Measurements from ENCODE around the gene SKP1.
"Not testable (repeated sequence)": the region's sequence is repeated elsewhere in the genome, so short reads cannot be mapped to it uniquely, and the experiment has no call there.

SKP1 gene

DNA sequence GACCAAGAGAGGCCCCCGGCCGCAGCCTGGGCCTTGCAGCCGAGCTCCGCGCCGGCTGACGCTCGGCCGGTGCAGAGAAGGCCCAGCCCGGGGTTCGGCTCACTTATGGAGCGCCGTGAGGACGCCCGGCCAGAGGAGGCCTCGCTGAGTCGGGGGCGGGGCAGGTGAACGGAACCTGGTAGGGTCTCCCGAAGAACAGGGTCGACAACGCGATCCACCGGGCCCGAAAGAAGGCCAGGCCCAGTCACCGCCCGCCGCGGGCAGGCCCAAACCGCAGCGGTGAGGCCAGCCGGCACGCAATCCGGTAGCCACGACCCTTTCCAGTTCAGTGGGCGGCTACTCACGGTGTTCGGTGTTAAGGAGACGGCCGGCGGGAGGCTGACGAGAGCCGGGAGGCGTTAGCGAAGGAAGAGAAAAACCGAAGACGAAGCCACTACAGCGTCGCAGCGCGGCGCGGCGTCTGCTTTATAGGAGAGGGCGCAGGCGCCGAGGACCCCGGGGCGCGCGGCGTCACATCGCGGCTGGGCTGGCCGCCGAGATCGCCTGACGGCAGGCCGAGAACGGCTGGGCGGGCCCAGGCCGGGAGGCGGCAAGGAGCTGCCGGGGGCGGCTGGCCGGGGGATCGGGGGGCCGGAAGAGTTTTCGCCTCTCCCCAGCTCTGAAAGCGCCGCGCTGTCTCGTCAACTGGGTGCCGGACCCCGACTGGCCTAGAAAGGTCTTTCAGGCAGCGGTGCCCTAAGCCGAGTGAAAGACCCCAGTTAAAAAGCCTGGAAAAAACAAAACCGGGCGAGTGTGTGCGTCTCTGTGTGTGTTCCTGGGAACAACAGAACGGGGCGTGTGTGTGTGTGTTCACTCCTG is at the start of gene SKP1:
TSS of gene SKP1 (minus strand) at position 440 of the 858 bp plus-strand sequence. CDS start 2,928 bp downstream, outside the sequence.
- peak; percentile 73 for DNase-seq (ENCODE audit: low read depth, low spot score)

DNA sequence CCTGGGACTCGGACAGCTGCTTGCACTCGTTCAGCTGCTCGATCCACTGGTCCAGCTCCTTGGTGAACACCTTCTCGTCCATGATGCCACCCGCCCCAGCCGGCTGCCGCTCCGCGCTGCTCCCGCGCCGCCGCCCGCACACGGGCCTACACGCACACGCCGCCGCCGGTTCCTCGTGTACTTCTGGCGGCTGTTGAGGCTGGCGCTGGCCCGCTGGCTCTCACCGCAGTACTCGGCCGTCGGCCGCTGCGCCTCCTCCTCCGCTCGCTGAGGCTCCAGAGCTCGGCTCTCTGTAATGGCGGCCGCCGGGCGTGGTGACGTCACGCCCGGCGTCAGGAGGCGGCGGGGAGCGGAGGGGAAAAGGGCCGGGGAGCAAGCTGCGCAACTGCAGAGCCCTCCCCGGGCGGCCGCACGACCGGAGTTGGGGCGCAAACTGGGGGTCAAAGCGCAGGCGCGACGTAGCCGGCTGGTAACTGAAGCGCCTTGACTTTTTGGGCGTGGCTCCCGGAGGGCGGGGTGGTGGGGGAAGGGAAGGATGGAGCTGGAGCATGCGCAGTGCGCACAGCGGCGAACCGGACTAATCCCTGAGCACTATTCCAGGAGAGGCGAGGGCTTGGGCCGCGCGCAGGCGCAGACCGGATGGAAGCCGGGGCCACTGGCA is 49.2 kb upstream of the SKP1 start, which contains the start of gene PPP2CA:
TSS of gene PPP2CA (minus strand) at position 294 of the 661 bp plus-strand sequence. CDS start at position 82, 212 bp downstream.
- peak; percentile 98 for DNase-seq (ENCODE audit: low read depth, low spot score)

DNA sequence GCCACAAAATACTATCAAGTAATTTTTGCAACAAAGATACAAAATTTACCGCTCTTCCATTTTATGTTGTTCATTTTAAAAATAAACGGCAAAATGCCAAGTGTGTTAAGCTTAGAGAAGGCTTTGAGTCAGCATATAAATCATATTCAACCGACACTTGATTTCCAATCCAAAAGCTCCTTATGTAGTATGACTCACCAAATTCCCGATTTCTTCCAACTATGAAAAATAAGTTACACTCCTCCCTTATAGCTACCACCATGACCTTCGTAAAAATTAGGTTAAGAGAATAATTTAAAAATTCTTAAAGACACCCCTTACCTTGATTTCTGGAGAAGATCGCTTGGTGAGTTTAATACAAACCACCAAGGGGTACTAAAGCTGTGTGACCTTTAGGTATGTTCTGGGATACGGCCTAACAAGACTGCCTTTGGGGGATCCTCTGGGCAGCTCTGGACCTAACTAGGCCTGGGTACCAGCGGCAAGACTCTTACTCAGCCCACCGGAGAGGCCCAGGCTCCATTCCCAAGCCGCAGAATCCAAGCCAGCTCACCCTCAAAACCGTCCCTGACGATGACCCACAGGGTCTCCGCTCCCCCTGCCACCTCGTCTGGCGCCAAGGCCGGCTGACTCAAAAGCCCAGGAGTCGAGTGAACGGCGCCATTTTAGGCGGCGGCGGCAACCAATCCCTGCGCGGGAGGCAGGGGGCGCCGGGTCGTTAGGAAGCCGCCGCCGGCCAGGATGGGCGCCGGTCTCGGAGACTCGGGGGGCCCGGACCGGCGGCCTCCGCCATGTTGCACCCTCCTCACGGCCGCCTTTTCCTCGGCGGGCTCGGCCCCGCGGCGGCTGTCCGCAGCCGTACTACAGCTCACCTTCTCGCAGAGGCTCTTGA is 48.4 kb upstream of the SKP1 start:
- DNase-seq (ENCODE audit: low read depth, low spot score), result peak; percentile 36

DNA sequence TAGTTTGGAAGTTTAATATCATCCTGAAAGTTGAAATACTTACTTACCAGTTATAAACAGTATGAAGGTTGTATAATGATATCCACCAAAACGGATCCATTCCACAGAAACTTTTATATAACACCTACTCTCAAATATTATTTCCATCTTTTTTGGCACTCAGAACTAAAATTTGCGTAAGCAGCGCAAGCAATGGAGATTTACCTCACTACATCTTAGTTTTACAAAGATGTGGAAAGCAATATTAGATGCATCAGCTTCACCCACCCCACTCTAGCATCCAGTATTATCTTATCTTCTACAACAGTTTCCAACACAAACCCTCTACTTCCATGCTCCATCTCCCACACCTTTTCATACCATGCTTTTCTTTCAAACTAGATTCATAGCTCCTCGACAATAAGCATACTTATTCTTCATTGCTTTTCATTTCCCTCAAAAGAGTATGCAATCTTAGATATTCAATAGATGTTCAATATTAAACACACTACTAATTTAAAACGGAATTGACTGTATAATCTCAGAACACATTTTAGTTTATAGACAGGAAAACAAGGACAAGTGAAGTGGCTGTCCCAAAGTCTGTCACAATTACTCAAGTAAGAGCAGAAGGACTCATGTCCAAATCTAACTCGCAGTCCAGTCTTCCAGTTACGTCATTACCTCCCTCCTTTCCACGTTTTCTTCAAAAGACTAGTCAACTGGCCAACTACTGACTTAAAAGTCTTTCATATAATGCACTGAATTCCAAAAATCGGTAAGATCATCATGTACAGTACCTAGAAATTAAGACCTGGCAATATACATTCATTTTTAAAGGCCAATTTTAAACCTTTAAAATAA is 46.9 kb upstream of the SKP1 start:
- no peak for DNase-seq (ENCODE audit: low read depth, low spot score)

DNA sequence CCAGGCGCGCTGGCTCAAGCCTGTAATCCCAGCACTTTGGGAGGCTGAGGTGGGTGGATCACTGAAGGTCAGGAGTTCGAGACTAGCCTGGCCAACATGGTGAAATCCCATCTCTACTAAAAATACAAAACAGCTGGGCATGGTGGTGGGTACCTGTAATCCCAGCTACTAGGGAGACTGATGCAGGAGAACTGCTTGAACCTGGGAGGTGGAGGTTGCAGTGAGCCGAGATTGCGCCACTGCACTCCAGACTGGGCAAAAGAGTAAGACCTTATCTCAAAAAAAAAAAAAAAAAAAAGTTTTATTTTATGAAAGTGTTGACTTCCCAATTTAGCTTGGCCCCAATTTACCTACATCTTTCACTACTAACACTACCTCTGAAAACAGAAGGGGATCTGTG is 44.9 kb upstream of the SKP1 start:
- not testable (repeated sequence) for DNase-seq (ENCODE audit: low read depth, low spot score)

DNA sequence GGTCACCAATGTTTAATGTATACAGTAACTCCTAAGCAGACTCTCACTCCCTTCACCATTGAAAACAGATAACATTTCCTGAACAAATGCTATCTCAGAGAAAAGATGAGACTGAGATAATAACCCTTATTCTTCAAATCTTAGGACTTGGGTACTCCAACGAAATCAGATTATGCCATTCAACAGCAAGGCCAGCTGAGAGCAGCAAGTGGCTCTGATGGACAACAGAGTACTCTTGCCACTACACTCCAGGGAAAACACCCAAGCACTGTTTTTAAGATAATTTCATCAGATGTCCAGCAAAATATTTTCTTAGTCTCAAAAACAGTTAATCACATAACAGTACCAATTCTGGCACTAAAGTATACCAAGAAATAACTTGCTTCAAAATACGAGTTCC is 39.0 kb upstream of the SKP1 start:
- DNase-seq (ENCODE audit: low read depth, low spot score), result no peak

DNA sequence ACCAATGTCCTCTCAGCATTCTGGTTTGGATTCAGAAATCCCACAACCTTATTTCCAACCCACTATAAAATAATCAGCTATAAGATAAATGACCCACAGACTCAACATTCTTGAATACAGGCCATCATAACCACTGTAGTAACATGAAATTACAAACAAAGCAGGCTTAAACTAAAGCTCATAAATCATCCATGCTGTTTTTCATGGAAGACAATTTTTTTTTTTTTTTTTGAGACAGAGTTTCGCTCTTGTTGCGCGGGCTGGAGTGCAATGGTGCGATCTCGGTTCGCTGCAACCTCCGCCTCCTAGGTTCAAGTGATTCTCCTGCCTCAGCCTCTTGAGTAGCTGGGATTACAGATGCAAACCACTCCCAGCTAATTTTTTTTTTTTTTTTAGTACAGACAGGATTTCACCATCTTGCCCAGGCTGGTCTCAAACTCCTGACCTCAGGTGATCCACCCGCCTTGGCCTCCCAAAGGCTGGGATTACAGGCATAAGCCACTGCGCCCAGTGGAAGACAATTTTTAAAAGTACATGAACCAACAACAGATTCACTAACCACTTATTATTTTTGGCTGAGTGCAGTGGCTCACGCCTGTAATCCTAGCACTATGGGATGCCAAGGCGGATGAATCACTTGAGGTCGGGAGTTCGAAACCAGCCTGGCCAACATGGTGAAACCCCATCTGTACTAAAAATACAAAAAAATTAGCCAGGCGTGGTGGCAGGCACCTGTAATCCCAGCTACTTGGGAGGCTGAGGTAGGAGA is 34.7 kb upstream of the SKP1 start:
- not testable (repeated sequence) for DNase-seq (ENCODE audit: low read depth, low spot score)

DNA sequence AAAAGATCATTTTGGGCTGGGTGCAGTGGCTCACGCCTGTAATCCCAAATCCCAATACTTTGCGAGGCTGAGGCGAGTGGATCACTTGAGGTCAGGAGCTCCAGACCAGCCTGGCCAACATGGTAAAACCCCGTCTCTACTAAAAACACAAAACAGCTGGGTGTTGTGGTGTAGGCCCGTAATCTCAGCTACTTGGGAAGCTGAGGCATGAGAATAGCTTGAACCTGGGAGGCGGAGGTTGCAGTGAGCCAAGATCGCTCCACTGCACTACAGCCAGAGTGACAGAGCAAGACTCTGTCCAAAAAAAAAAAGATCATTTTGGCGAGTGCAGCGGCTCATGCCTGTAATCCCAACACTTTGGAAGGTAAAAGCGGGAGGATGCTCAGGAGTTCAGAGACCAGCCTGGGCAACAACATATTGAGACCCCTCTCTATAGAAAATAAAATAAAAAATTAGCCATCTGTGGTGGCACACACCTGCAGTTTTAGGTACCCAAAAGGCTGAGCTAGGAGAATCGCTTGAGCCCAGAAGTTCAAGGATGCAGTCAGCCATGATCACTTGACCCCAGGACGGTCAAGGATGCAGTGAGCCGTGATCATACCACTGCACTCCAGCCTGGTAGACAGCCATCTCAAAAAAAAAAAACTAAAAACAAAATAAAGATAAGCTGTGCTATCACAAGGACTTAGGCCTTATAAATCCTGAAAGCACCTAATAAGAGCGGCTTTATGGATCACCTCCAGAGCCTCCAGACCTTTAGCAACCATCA is 32.9 kb upstream of the SKP1 start:
- DNase-seq (ENCODE audit: low read depth, low spot score), result no peak

DNA sequence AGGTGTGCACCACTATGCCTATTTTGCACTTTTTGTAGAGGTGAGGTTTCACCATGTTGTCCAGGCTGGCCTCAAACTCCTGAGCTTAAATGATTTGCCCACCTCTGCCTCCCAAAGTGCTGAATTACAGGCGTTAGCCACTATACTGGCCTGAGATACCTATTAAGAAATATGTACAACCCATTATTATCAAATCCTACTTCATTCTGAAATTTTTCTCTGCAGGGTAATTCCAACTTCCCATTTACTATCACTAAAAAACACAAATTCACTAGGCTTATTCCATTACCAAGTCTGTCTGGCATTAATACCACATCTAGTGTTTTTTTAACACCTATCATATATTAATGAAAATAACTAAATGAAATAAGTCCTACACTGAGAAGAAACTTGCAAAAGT is 30.9 kb upstream of the SKP1 start:
- no peak for DNase-seq (ENCODE audit: low read depth, low spot score)

DNA sequence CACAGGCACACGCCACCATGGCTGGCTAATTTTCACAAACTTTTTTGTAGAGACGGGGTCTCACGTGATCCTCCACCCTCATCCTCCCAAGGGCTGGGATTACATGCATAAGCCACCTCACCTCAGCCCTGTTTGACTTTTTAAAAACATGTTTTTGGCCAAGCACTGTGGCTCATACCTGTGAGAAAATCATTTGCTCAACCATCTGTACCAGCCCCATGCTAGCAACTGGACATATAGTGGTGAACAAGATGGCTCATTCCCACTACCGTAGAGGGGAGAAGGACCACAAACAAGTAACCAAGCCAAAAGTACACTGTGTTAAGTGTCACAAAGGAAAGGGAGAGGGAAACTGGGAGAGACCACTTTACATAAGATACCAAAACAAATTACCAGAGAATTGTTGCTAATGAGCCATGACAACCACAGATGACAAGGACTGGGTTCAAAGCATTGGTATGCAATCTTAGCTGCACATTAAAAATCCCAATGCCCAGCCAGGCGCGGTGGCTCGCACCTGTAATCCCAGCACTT is 29.9 kb upstream of the SKP1 start:
- no peak for DNase-seq (ENCODE audit: low read depth, low spot score)

DNA sequence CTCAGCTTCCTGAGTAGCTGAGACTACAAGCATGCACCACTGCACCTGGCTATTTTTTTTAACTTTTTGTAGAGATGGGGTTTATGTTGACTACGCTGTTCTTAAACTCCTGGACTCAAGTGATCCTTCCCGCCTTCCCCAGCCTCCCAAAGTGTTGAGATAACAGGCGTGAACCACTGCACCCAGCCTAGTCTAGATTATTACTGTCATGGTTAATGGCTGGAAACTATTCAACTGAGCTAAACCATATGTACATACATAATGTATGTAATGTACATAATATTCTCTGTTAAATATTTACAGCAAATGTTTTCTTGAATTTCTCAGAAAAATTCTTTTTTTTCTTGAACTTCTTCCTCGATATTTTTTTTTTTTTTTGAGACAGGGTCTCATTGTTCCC is 27.8 kb upstream of the SKP1 start:
- no peak for DNase-seq (ENCODE audit: low read depth, low spot score)

DNA sequence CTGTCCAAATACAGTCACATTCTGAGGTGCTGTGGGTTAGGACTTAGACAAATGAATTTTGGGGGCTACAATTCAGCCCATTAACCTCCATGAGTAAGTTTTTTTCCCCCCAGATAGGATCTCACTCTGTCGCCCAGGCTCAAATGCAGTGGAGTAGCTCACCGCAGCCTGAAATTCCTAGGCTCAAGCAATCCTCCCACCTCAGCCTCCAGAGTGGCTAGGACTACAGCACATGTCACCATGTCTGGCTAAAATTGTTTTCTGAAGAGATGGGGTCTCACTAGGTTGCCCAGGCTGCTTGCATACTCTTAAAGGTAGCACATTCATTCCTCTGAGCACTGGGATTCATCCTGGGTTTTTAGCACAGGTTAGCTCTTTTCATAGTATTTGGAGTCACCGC is 26.9 kb upstream of the SKP1 start:
- no peak for DNase-seq (ENCODE audit: low read depth, low spot score)

DNA sequence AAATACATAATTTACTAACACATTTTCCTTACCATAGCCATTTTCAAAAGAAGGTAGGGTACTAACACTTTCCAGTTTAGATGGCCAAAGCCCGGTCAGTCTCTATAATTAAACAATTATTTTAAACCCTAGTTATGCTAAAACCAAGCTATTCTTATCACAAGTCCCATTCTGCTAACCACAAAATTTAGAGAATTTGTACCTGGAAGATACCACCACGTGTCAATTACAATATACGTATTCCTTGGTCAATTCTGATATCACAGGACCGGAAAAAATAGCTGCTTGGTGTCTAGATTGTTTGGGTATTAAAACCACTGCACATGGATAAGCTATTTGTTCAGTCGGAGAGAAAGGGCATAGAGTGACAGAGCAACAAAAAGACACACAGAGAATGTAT is 18.9 kb upstream of the SKP1 start:
- DNase-seq (ENCODE audit: low read depth, low spot score), result no peak

DNA sequence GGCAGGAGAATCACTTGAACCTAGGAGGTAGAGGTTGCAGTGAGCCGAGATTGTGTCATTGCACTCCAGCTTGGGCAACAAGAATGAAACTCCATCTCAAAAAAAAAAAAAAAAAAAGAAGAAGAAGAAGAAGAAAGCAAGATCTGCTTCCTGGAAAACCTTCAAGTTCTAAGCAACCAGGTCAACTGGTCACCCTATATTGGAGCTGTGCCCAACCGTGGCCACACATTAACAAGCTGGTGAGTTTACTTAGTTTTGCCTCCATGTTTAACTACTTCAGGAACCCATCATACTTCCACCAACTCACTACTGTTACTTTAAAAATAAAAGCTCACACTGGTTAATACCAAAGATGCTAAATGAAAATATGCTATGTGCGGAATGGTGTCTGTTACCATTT is 12.3 kb upstream of the SKP1 start:
- no peak for DNase-seq (ENCODE audit: low read depth, low spot score)

DNA sequence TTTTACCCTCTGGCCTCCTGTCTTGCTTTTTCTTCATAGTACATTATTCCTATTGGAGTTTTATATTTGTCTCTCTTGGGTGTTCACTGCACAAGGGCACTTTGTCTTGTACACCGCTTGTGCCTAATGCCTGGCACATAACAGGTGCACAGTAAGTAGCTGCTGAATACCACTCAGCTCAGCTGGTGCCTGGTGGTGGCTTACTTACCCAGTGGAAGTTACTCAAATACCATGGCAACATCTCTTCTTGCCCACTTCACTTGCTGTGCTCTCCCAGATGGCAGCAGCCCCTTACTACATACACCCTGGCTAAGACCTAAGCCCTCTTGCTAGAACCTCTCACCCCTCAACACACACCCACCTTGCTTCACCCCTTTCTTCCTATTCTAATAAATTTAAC is 11.3 kb upstream of the SKP1 start:
- no peak for DNase-seq (ENCODE audit: low read depth, low spot score)

DNA sequence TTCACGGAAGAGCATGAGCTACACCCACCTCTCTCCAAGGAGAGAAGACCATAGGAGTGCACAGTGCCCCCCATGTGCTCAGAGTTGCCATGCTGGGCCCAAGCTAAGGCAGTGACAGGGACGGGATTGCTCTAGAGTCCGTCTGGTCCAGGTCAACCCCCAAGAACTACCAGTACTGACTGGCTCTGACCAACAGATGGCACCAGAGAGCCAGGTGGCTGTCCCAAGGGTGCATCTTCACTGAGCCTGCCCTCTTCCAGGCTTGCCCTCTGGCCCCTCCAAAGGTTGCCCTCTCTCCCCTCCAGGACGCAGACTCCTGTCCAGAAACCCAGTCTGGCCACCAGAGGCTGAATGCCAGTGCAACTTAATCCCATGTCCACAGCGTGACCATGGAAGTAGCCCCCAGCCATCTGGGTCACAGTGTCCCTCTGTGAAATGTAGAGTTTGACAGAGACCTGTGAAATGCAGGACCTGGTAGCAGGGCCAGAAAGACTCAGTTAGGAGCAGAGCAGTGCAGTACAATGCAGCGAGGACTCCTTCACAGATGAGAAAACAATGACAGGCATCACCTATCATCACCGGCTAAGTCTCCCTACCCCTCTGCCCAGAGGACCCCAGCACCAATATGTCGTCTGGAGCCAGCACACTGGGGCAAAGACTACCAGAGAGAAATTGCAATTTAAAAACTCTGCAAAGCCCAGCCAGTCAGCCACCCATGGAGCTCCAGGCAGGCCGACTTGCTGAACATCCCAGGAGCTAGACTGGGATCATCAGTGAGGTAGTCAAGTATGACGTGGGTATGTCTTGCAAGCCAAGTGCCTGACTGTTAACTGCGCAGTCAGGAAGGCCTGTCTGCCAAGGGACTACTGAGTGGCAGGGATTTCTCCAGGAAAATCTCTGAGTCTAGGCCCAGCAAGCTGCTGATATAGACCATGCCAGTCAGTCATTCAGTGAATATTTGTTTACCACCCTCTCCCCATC is 7.7 kb upstream of the SKP1 start:
- peak; percentile 55 for DNase-seq (ENCODE audit: low read depth, low spot score)

DNA sequence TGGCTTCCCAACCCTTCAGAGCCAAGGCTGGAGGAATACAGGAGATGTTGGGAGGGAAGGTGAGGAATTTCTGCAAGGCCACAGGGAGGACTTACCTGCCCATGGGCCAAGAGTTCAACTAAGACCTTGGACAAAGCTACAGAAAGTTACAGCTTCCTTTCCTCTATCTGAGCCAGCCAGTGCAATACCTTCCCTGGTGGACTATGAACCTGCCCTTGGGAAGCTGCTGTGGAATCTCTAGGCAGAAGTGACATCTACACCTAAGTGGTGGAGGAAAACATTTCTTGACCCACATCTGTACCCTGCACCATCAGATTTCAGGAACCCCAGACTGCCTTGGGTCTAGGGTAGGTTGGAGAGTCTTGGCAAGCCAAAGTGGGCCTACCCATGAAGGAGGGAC is 6.7 kb upstream of the SKP1 start:
- DNase-seq (ENCODE audit: low read depth, low spot score), result no peak

DNA sequence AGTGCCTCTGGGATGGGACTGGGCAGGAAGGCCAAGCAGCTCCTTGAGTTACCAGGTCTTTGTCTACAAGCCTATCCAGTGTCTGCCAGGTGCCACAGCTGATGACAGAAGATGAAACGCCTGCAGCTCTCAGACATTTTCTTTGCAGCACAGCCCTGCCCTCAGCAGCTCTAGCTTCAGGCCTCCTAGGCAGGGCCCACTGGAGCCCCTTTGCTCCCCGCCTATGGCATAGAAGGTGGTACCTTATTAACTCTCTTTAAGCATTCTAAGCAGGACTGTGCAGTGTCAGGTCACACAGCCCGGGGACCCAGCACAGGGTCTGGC is 1.3 kb upstream of the SKP1 start:
- no peak for DNase-seq (ENCODE audit: low read depth, low spot score)
